Adrenal gland (tissue), 12 donors: ENCODE results near the gene HNRNPA3. TPM values are rescaled to one million over a fixed set of nuclear protein-coding genes. Genes with fewer than 3 reads are reported as not detected.
"Not testable (repeated sequence)": the region's sequence is repeated elsewhere in the genome, so short reads cannot be mapped to it uniquely, and the experiment has no call there.

Experiments
- DNase-seq, 7 donors: peaks; one replicate each; pipeline ENCODE4 v3.0.0-alpha.2; 2019 to 2020
- H3K27ac ChIP-seq, 5 donors: fragments of 200-600 bp; sonication (generic) in 4 of 5; 1 replicate in 3 of 5; 2 replicates in 2 of 5; pipeline versions ENCODE4 v1.5.1 to v1.8.0; 2016 to 2020; ENCODE audit warnings: mild to moderate bottlenecking in 1 of 5
- H3K27me3 ChIP-seq: fragments of 200-600 bp; 2 replicates; pipeline ENCODE4 v1.8.0; 2021
- H3K36me3 ChIP-seq, 2 donors: fragments of 200-600 bp; replicated peaks in 1 of 2; 1 replicate in 1 of 2; 2 replicates in 1 of 2; pipeline versions ENCODE4 v1.5.1 to v1.8.0; 2018 to 2022
- H3K4me1 ChIP-seq, 2 donors: fragments of 200-600 bp; replicated peaks in 1 of 2; 1 replicate in 1 of 2; 2 replicates in 1 of 2; pipeline versions ENCODE4 v1.5.1 to v1.8.0; 2018 to 2021
- H3K4me3 ChIP-seq, 4 donors: fragments of 200-600 bp; sonication (generic) in 3 of 4; one replicate each; pipeline ENCODE4 v1.5.1; 2016 to 2018
- H3K9me3 ChIP-seq, 3 donors: fragments of 200-600 bp; sonication (generic) in 1 of 3; replicated peaks in 1 of 3; 1 replicate in 2 of 3; 2 replicates in 1 of 3; pipeline versions ENCODE4 v1.5.1 to v1.8.0; 2016 to 2021
- CTCF ChIP-seq, 6 experiments: fragments of 450-650 bp in 4 of 6; fragments of 200-600 bp in 2 of 6; sonication (generic) in 1 of 6; IDR thresholded peaks; 1 replicate in 5 of 6; 2 replicates in 1 of 6; pipeline versions ENCODE4 v1.5.1 to v1.8.0; 2016 to 2021; ENCODE audit warnings: antibody characterized with exemption in 6 of 6, mild to moderate bottlenecking in 2 of 6, moderate library complexity in 1 of 6
- POLR2A ChIP-seq, 2 donors: fragments of 450-650 bp; IDR thresholded peaks; one replicate each; pipeline ENCODE4 v1.6.1; 2017; ENCODE audit warnings: antibody characterized with exemption in 2 of 2, mild to moderate bottlenecking in 2 of 2, moderate library complexity in 1 of 2
- WGBS, 4 donors: extraction: QIAGEN DNeasy Blood & Tissue Kit in 2 of 4; methylation state at CpG; one replicate each; pipeline versions ENCODE4 v1.1.5 to v1.1.7; 2013 to 2017; 5-methylcytosine and 5-hydroxymethylcytosine counted together
- intact Hi-C, 2 donors: fragments of 100-400 bp; cut with DNase I; formaldehyde crosslinking; loops; one replicate each; pipeline versions ENCODE4 v1.14.1 to v1.15.0; 2022 to 2023
- polyA plus RNA-seq, 3 donors: library from polyadenylated mRNA; stranded (reverse); fragments of 200-250 nt in 2 of 3; fragments of 350-450 nt in 1 of 3; fragmentation: Illumina TruSeq in 1 of 3; extraction: RNeasy Lipid Tissue Mini Kit (QIAGEN cat#74804) in 1 of 3; gene quantifications; one replicate each; pipeline ENCODE4 v1.2.3, GENCODE V29; 2013 to 2014
- total RNA-seq, 9 donors: library from RNA; depleted of rRNA in 4 of 9; stranded (reverse); fragments of >200 nt in 4 of 9; fragments of 120-200 nt in 1 of 9; fragmentation: NEBNext Ultra II Directional in 1 of 9; extraction: Animal tissue kit (Norgen Biotek cat#: 25700) in 1 of 9; gene quantifications; one replicate each; pipeline versions ENCODE4 v1.1.0 to v1.2.4, GENCODE V29; 2013 to 2023
- donor health status: healthy with polysubstance abuse.
- donor health status: Bipolar disorder and iron deficiency.
- donor health status: DM: yes; HTN: yes; CAD: no.
- donor health status: DM: no; HTN: no; CAD: no.
- donor health status: DM: no; HTN: no; CAD: no.
- donor health status: DM: yes; HTN: yes; CAD: no.

The HNRNPA3 gene
- total and polyA plus RNA-seq, 12 donors: 22.6 to 223 (median 107) TPM

GRCh38 chr2:177178797-177179196 lies 33.8 kb upstream of the HNRNPA3 start:
- Histone ChIP-seq H3K4me1 (no peaks in the 10 kb centered on the region), H3K9me3 (no peaks in the 10 kb centered on the region), H3K27me3 (no peaks in the 10 kb centered on the region), H3K36me3 (no peaks in the 10 kb centered on the region), H3K27ac (no peak overlapping the region), H3K4me3 (no peak overlapping the region)
- no peak for DNase-seq
- TF ChIP-seq POLR2A (IDR thresholded peaks at IDR 0.05) (no peak), CTCF (IDR thresholded peaks at IDR 0.05) (no peak)
- intact Hi-C loops: no loop called here
- WGBS, 4 donors: 69 to 79% (median 72%) methylated on average over 1 of the region's 1 CpG

- TF ChIP-seq CTCF (IDR thresholded peaks at IDR 0.05): no peak
- no peak for TF ChIP-seq POLR2A (IDR thresholded peaks at IDR 0.05)
- DNase-seq: no peak
- H3K36me3 ChIP-seq: no peaks in the 10 kb centered on the region
- 80 to 90% (median 86%) methylated on average over 2 of the region's 2 CpGs for WGBS, 4 donors
- H3K27me3 ChIP-seq: no peaks in the 10 kb centered on the region
- no peaks in the 10 kb centered on the region for H3K4me1 ChIP-seq
- no peak overlapping the region for H3K27ac ChIP-seq
- H3K9me3 ChIP-seq: no peaks in the 10 kb centered on the region
- no peak overlapping the region for H3K4me3 ChIP-seq
- intact Hi-C loops: no loop called here
Measured at GRCh38 chr2:177179227-177179626, 33.4 kb upstream of the HNRNPA3 start.

- intact Hi-C loops, H3K27me3 ChIP-seq, H3K4me1 ChIP-seq: not testable (repeated sequence)
Measured at GRCh38 chr2:177179671-177180070, 32.9 kb upstream of the HNRNPA3 start.

GRCh38 chr2:177180269-177181000 lies 32.2 kb upstream of the HNRNPA3 start:
- H3K27me3 ChIP-seq: no peaks in the 10 kb centered on the region
- DNase-seq: no peak
- intact Hi-C loops: no loop called here
- H3K36me3 ChIP-seq: no peaks in the 10 kb centered on the region
- no peak for TF ChIP-seq POLR2A (IDR thresholded peaks at IDR 0.05)
- TF ChIP-seq CTCF (IDR thresholded peaks at IDR 0.05): no peak
- H3K4me3 ChIP-seq: no peak overlapping the region
- 89 to 92% (median 92%) methylated on average over 5 of the region's 5 CpGs for WGBS, 4 donors
- no peaks in the 10 kb centered on the region for H3K4me1 ChIP-seq
- no peak overlapping the region for H3K27ac ChIP-seq
- H3K9me3 ChIP-seq: no peaks in the 10 kb centered on the region

More at GRCh38 chr2:177179671-177180070, 32.9 kb upstream of the HNRNPA3 start:
- not testable (repeated sequence) for H3K9me3 ChIP-seq, H3K4me3 ChIP-seq, DNase-seq, H3K27ac ChIP-seq, H3K36me3 ChIP-seq

- no peak for TF ChIP-seq POLR2A (IDR thresholded peaks at IDR 0.05)
- no peak for TF ChIP-seq CTCF (IDR thresholded peaks at IDR 0.05)
- H3K4me3 ChIP-seq: no peak overlapping the region
- no peaks in the 10 kb centered on the region for H3K9me3 ChIP-seq
- no peaks in the 10 kb centered on the region for H3K27me3 ChIP-seq
- DNase-seq: no peak
- intact Hi-C loops: no loop called here
- H3K27ac ChIP-seq: no peak overlapping the region
- no peaks in the 10 kb centered on the region for H3K36me3 ChIP-seq
- no peaks in the 10 kb centered on the region for H3K4me1 ChIP-seq
Measured at GRCh38 chr2:177183860-177184259, 28.7 kb upstream of the HNRNPA3 start.
